ENCODE measurements around the gene PNMT. TPM values are rescaled to one million over a fixed set of nuclear protein-coding genes. Genes with fewer than 3 reads are reported as not detected.

PNMT gene
- total and polyA plus RNA-seq, 7 donors: 1.2 to 5.4 (median 2.8) TPM

DNA sequence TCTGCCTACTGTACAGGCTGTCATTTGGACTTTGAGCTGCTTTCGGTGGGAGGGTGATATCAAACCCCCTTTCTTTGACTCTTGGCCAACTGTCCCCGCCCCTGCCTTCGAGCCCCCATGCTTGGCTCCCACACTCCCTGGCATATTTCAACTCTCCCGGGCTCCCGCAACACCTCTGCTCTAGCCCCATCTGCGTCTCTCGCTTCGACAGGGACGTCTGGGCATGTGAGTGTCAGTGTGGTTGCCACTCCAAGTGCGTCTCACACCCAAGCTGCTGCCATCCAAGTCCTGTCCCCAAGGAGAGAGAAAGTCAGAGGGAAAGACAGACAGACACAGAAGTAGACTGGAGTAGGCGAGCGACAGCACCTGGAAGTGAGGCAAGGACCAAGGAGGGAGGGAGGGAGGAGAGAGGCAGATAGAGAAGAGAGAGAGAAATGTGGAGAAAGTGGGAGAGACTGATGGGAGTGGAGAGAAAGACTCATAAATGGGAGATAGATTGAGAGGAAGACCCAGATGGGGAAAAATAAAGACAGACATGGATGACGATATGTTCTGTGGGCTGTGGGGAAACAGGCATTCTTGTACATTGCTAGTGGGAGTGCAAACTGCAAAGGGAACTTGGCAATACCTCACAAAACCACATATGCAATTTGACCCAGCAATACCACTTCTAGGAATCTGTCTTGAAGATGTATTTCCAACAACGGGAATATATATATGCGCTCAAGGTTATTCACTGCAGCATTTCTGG, 19.5 kb upstream of the PNMT start:
- H3K4me3 ChIP-seq: no peak overlapping the region
- no peak overlapping the region for H3K27ac ChIP-seq
- H3K36me3 ChIP-seq: no peaks in the 10 kb centered on the region
- no peaks in the 10 kb centered on the region for H3K27me3 ChIP-seq
- intact Hi-C loops (cut with DNase I): no loop called here
- 83 to 90% methylated on average over 15 of the region's 15 CpGs for WGBS, 2 donors
- no peaks in the 10 kb centered on the region for H3K9me3 ChIP-seq
- no peaks in the 10 kb centered on the region for H3K4me1 ChIP-seq
- TF ChIP-seq EP300 (IDR thresholded peaks at IDR 0.05): no peak
- DNase-seq: no peak

DNA sequence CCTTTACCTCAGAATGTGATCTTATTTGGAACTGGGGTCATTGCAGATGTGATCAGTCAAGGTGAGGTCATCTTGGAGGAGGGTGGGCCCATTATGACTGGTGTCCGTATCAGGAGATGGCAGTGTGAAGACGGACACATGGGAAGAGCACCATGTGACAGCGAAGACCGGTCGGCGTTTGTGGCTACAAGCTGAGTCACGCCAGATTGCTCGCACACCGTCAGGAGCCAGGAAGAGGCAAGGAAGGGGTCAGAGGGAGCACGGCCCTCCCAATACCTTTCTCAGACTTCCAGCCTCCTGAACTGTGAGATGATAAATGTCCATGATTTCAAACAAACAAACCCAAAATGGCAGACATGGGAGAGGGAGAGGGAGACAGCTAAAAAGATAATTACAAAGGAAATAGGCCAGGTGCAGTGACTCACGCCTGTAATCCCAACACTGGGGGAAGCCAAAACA, 18.1 kb upstream of the PNMT start:
- intact Hi-C loops (cut with DNase I): no loop called here
- TF ChIP-seq EP300 (IDR thresholded peaks at IDR 0.05) (no peak), POLR2AphosphoS5 (IDR thresholded peaks at IDR 0.05) (no peak), POLR2A (IDR thresholded peaks at IDR 0.05) (no peak)
- TF ChIP-seq, protein P1, sequence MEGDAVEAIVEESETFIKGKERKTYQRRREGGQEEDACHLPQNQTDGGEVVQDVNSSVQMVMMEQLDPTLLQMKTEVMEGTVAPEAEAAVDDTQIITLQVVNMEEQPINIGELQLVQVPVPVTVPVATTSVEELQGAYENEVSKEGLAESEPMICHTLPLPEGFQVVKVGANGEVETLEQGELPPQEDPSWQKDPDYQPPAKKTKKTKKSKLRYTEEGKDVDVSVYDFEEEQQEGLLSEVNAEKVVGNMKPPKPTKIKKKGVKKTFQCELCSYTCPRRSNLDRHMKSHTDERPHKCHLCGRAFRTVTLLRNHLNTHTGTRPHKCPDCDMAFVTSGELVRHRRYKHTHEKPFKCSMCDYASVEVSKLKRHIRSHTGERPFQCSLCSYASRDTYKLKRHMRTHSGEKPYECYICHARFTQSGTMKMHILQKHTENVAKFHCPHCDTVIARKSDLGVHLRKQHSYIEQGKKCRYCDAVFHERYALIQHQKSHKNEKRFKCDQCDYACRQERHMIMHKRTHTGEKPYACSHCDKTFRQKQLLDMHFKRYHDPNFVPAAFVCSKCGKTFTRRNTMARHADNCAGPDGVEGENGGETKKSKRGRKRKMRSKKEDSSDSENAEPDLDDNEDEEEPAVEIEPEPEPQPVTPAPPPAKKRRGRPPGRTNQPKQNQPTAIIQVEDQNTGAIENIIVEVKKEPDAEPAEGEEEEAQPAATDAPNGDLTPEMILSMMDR (IDR thresholded peaks at IDR 0.05): no peak
- Histone ChIP-seq H3K27ac (no peak overlapping the region), H3K9me3 (no peaks in the 10 kb centered on the region), H3K36me3 (no peaks in the 10 kb centered on the region), H3K27me3 (no peaks in the 10 kb centered on the region), H3K4me3 (no peak overlapping the region), H3K4me1 (no peaks in the 10 kb centered on the region)
- 92 to 93% methylated on average over 11 of the region's 11 CpGs for WGBS, 2 donors
- no peak for DNase-seq

DNA sequence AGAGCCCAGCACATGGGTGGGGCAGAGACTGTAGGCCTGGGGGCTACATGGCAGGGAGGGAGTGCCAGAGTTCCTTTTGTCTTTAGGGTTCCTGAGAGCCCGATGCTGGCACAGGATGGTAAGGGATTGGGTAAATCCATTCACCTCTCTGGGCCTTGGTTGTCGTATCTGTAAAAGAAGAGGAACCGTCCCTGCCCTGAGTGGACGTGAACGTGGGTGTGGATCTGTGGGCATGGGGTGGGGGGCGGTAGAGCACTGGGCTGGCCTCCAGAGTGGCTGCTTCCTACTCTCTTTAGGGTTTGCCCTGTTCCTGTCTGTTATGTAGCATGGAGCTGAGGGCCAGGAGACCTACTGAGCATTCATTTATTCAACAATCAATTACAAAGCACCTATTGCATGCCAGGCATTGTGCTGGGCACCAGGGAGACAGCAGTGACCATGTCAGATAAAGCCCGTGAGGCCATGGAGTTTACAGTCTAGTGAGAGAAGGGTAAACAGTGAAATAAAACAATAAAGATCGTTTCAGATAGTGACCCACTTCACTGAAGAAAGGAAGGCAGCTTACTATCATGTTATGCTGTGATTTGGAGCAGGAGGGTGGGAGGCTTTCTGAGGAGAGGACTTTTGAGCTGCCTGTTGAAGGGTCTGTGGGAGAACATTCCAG, 16.2 kb upstream of the PNMT start:
- no peaks in the 10 kb centered on the region for H3K4me1 ChIP-seq
- 14 to 54% methylated on average over 8 of the region's 8 CpGs for WGBS, 2 donors

GRCh38 chr17:39652587-39653315, 15.5 kb upstream of the PNMT start:
- H3K27me3 ChIP-seq: no peaks in the 10 kb centered on the region
- peaks cover 0 to 14% (median 0%) of the 10 kb centered on the region in 4 donors for H3K36me3 ChIP-seq
- H3K4me3 ChIP-seq: peak overlapping the region in 3 of 4 donors; percentile 6 to 27 (median 12)
- DNase-seq: no peak
- peak overlapping the region; percentile 16 to 62 (median 40) for H3K27ac ChIP-seq
- WGBS, 2 donors: 27 to 55% methylated on average over 7 of the region's 7 CpGs
- intact Hi-C loops (cut with DNase I): no loop called here
- no peaks in the 10 kb centered on the region for H3K4me1 ChIP-seq
- no peaks in the 10 kb centered on the region for H3K9me3 ChIP-seq
- no peak for TF ChIP-seq POLR2AphosphoS5 (IDR thresholded peaks at IDR 0.05)
- no peak for TF ChIP-seq EP300 (IDR thresholded peaks at IDR 0.05)
- no peak for TF ChIP-seq POLR2A (IDR thresholded peaks at IDR 0.05)
- TF ChIP-seq, protein P1 (IDR thresholded peaks at IDR 0.05): no peak

More for the DNA sequence above, 16.2 kb upstream of the PNMT start:
- H3K4me3 ChIP-seq: no peak overlapping the region
- DNase-seq: no peak
- TF ChIP-seq, protein P1 (IDR thresholded peaks at IDR 0.05): no peak
- TF ChIP-seq EP300 (IDR thresholded peaks at IDR 0.05) (no peak), POLR2AphosphoS5 (IDR thresholded peaks at IDR 0.05) (no peak), POLR2A (IDR thresholded peaks at IDR 0.05) (no peak)
- intact Hi-C loops (cut with DNase I): no loop called here
- H3K27ac ChIP-seq: peak overlapping the region; percentile 10 to 62 (median 28)
- no peaks in the 10 kb centered on the region for H3K9me3 ChIP-seq
- H3K27me3 ChIP-seq: no peaks in the 10 kb centered on the region
- H3K36me3 ChIP-seq: peaks cover 0 to 7% (median 0%) of the 10 kb centered on the region in 4 donors

DNA sequence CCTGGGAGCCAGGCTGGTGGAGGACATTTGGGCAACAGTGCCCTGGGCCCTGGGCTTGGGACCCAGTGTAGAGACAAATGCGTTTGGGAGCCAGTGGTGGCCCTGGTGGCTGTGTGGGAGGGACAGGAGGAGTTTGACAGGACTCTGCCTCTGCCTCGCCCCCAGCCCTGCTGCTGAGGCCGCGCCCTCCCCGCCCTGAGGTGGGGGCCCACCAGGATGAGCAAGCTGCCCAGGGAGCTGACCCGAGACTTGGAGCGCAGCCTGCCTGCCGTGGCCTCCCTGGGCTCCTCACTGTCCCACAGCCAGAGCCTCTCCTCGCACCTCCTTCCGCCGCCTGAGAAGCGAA, 15.0 kb upstream of the PNMT start:
- no peaks in the 10 kb centered on the region for H3K9me3 ChIP-seq
- TF ChIP-seq POLR2AphosphoS5 (IDR thresholded peaks at IDR 0.05): no peak
- no peak for TF ChIP-seq EP300 (IDR thresholded peaks at IDR 0.05)
- TF ChIP-seq, protein P1 (IDR thresholded peaks at IDR 0.05): no peak
- no peak for TF ChIP-seq POLR2A (IDR thresholded peaks at IDR 0.05)
- peak overlapping the region; percentile 16 to 62 (median 40) for H3K27ac ChIP-seq
- intact Hi-C loops (cut with DNase I): no loop called here
- no peaks in the 10 kb centered on the region for H3K4me1 ChIP-seq
- peaks cover 0 to 19% (median 0%) of the 10 kb centered on the region in 4 donors for H3K36me3 ChIP-seq
- H3K27me3 ChIP-seq: no peaks in the 10 kb centered on the region
- no peak for DNase-seq
- peak overlapping the region in 3 of 4 donors; percentile 6 to 27 (median 12) for H3K4me3 ChIP-seq
- WGBS, 2 donors: 58 to 77% methylated on average over 12 of the region's 12 CpGs
